ENCODE results near the gene CLBA1.

DNA sequence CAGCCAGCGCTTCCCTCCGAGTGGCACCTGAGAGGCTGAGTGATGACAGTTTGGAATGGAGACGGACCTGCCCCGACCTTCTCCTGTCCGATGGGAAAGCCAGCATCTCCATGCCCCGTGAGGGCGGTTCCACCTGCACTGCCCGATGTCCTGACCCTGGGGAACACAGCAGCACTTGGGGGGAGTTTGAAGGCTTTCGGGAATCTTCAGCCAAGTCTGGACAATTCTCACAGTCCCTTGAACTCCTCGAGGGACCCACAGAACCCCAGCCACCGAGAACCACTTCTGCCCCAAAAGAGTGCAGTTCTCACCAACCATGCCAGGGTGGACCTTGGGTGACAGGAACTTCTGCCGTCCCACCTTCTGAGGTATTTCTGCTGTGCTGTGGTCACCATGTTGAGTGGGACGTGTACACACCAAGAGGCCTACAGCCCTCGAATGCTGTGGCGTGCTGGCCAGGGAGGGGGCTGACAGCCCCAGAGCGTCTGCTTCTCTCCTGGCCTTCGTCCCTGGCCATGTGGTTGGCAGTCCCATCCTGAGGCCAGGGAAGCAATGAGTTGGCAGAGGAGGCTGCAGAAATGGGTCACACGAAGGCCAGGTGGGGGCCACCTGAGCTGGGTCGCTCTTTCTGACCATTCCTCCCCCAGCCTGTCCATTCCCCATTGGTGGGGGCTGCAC is 1.0 kb downstream of the CLBA1 start:
- TF ChIP-seq NFRKB (IDR thresholded peaks at IDR 0.05) (no peak), SUZ12 (IDR thresholded peaks at IDR 0.05) (no peak), ARNT (IDR thresholded peaks at IDR 0.05) (no peak), TARDBP (IDR thresholded peaks at IDR 0.05) (no peak), CTBP1 (IDR thresholded peaks at IDR 0.05; ENCODE audit: borderline replicate concordance) (no peak), ELF4 (IDR thresholded peaks at IDR 0.05) (no peak), FOXM1 (IDR thresholded peaks at IDR 0.05; ENCODE audit: borderline replicate concordance) (no peak), SP1 (IDR thresholded peaks at IDR 0.05) (no peak), FOXA1 (IDR thresholded peaks at IDR 0.05) (no peak), BHLHE40 (IDR thresholded peaks at IDR 0.05; ENCODE audit: borderline replicate concordance) (no peak)
